HG03575 (cell line): ENCODE data around the gene SLCO3A1.

Experiments
- ATAC-seq: cut with Tn5 transposase; IDR thresholded peaks from one replicate; pipeline ENCODE4 v1.9.1; 2021; ENCODE audit not compliant: unreplicated experiment, insufficient number of reproducible peaks, low FRiP score; ENCODE audit errors: extremely low read depth

Gene SLCO3A1

GRCh38 chr15:92009162-92009561, 155.7 kb downstream of the SLCO3A1 start:
- no peak for ATAC-seq

GRCh38 chr15:92011611-92012367, 158.3 kb downstream of the SLCO3A1 start:
- no peak for ATAC-seq

- ATAC-seq: no peak
These were observed 158.8 kb downstream of the SLCO3A1 start for GRCh38 chr15:92012368-92012629.

- ATAC-seq: no peak
These were observed 159.4 kb downstream of the SLCO3A1 start for GRCh38 chr15:92012881-92013280.

- no peak for ATAC-seq
These were observed 160.9 kb downstream of the SLCO3A1 start for GRCh38 chr15:92014281-92015030.

- no peak for ATAC-seq
These were observed 164.5 kb downstream of the SLCO3A1 start for GRCh38 chr15:92017882-92018534.

GRCh38 chr15:92018535-92019239, 165.2 kb downstream of the SLCO3A1 start:
- no peak for ATAC-seq

GRCh38 chr15:92019706-92020105, 166.2 kb downstream of the SLCO3A1 start:
- ATAC-seq: no peak

- no peak for ATAC-seq
These were observed 166.7 kb downstream of the SLCO3A1 start for GRCh38 chr15:92020207-92020606.

- no peak for ATAC-seq
These were observed 167.3 kb downstream of the SLCO3A1 start for GRCh38 chr15:92020804-92021203.

- no peak for ATAC-seq
These were observed 168.3 kb downstream of the SLCO3A1 start for GRCh38 chr15:92021792-92022191.

- ATAC-seq: no peak
These were observed 170.5 kb downstream of the SLCO3A1 start for GRCh38 chr15:92023965-92024364.

- no peak for ATAC-seq
These were observed 172.3 kb downstream of the SLCO3A1 start for GRCh38 chr15:92025706-92026270.

GRCh38 chr15:92028389-92028724, 174.8 kb downstream of the SLCO3A1 start:
- no peak for ATAC-seq

GRCh38 chr15:92029767-92030166, 176.3 kb downstream of the SLCO3A1 start:
- no peak for ATAC-seq

- ATAC-seq: no peak
These were observed 179.8 kb downstream of the SLCO3A1 start for GRCh38 chr15:92033314-92033713.

- ATAC-seq: no peak
These were observed 180.2 kb downstream of the SLCO3A1 start for GRCh38 chr15:92033723-92034122.

- ATAC-seq: no peak
These were observed 180.7 kb downstream of the SLCO3A1 start for GRCh38 chr15:92034227-92034626.

GRCh38 chr15:92035551-92035950, 182.0 kb downstream of the SLCO3A1 start:
- no peak for ATAC-seq
